Uterus (tissue), 4 donors: ENCODE results near the gene ALOX12. TPM values are rescaled to one million over a fixed set of nuclear protein-coding genes. Genes with fewer than 3 reads are reported as not detected.

Experiments
- DNase-seq, 2 donors: peaks; one replicate each; pipeline ENCODE4 v3.0.0-alpha.2; 2019 to 2020
- H3K27ac ChIP-seq, 2 donors: fragments of 200-600 bp; sonication (generic); 1 replicate in 1 of 2; 2 replicates in 1 of 2; pipeline ENCODE4 v1.5.1; 2016 to 2018
- H3K27me3 ChIP-seq, 2 donors: fragments of 200-600 bp; sonication (generic); one replicate each; pipeline ENCODE4 v1.5.1; 2018 to 2019; ENCODE audit warnings: control low read depth in 1 of 2
- H3K36me3 ChIP-seq, 2 donors: fragments of 200-600 bp; sonication (generic); one replicate each; pipeline ENCODE4 v1.5.1; 2019; ENCODE audit warnings: control low read depth in 1 of 2
- H3K4me1 ChIP-seq, 2 donors: fragments of 200-600 bp; sonication (generic); one replicate each; pipeline ENCODE4 v1.5.1; 2018 to 2019; ENCODE audit warnings: control low read depth in 1 of 2
- H3K4me3 ChIP-seq, 2 donors: fragments of 200-600 bp; sonication (generic); 1 replicate in 1 of 2; 2 replicates in 1 of 2; pipeline ENCODE4 v1.5.1; 2018 to 2019; ENCODE audit warnings: mild to moderate bottlenecking in 1 of 2
- H3K9me3 ChIP-seq, 2 donors: fragments of 200-600 bp; sonication (generic); one replicate each; pipeline ENCODE4 v1.5.1; 2019; ENCODE audit warnings: control low read depth in 1 of 2
- CTCF ChIP-seq, 4 experiments: fragments of 200-600 bp in 2 of 4; fragments of 450-650 bp in 2 of 4; sonication (generic) in 2 of 4; IDR thresholded peaks; one replicate each; pipeline ENCODE4 v1.5.1; 2016 to 2019; ENCODE audit warnings: antibody characterized with exemption in 4 of 4, mild to moderate bottlenecking in 2 of 4, moderate library complexity in 1 of 4
- POLR2A ChIP-seq, 2 donors: fragments of 450-650 bp; IDR thresholded peaks; one replicate each; pipeline ENCODE4 v1.6.1; 2016; ENCODE audit warnings: antibody characterized with exemption in 2 of 2, mild to moderate bottlenecking in 1 of 2, moderate library complexity in 1 of 2
- intact Hi-C: fragments of 100-400 bp; cut with DNase I; formaldehyde crosslinking; loops from one replicate; pipeline ENCODE4 v1.15.1; 2023; ENCODE audit warnings: low total_unique reads
- total RNA-seq, 4 donors: library from RNA; depleted of rRNA in 3 of 4; stranded (reverse); fragments of >200 nt in 3 of 4; gene quantifications; one replicate each; pipeline versions ENCODE4 v1.1.0 to v1.2.4, GENCODE V29; 2014 to 2023
- donor health status: DM: yes; HTN: yes; CAD: no.

Gene ALOX12
- total RNA-seq, 4 donors from 2014 or later, result 0.14 to 0.34 TPM; not detected in 2

- peak; percentile 75 to 79 for DNase-seq
- H3K4me1 ChIP-seq, result peaks cover 4 to 6% of the 10 kb centered on the region in 2 donors
- H3K27me3 ChIP-seq, result peaks cover 0 to 15% of the 10 kb centered on the region in 2 donors
- intact Hi-C loops, result no loop called here
- H3K27ac ChIP-seq, result peak overlapping the region; percentile 73 to 96
- peak overlapping the region; percentile 8 to 10 for H3K4me3 ChIP-seq
- no peaks in the 10 kb centered on the region for H3K36me3 ChIP-seq
- H3K9me3 ChIP-seq, result no peaks in the 10 kb centered on the region
- peak; percentile 92 to 96 (median 94) for TF ChIP-seq CTCF (IDR thresholded peaks at IDR 0.05)
- TF ChIP-seq POLR2A (IDR thresholded peaks at IDR 0.05), result peak in 1 of 2 donors; percentile 28
Observed at GRCh38 chr17:7021993-7022778, 26.3 kb downstream of the ALOX12 start.

GRCh38 chr17:7022781-7023571, 27.1 kb downstream of the ALOX12 start, which contains the start of gene BCL6B:
TSS of gene BCL6B (plus strand) at chr17:7023050. CDS start at chr17:7023672, 622 bp downstream.
- Histone ChIP-seq H3K36me3 (no peaks in the 10 kb centered on the region), H3K9me3 (no peaks in the 10 kb centered on the region), H3K27ac (peak within 1 kb of the TSS; percentile 73 to 96), H3K4me1 (peaks cover 0 to 6% of the 10 kb centered on the region in 2 donors), H3K4me3 (peak within 1 kb of the TSS; percentile 8 to 10), H3K27me3 (peaks cover 0 to 15% of the 10 kb centered on the region in 2 donors)
- TF ChIP-seq CTCF (IDR thresholded peaks at IDR 0.05) (no peak), POLR2A (IDR thresholded peaks at IDR 0.05) (no peak)
- peak; percentile 27 to 38 for DNase-seq
- intact Hi-C loops, result no loop called here

- H3K36me3 ChIP-seq, result no peaks in the 10 kb centered on the region
- TF ChIP-seq CTCF (IDR thresholded peaks at IDR 0.05) (no peak), POLR2A (IDR thresholded peaks at IDR 0.05) (peak; percentile 78 to 79)
- H3K27me3 ChIP-seq, result peaks cover 0 to 15% of the 10 kb centered on the region in 2 donors
- H3K4me1 ChIP-seq, result peaks cover 0 to 6% of the 10 kb centered on the region in 2 donors
- H3K4me3 ChIP-seq, result peak overlapping the region in 1 of 2 donors; percentile 4
- peak; percentile 85 to 89 for DNase-seq
- H3K27ac ChIP-seq, result peak overlapping the region; percentile 73 to 80
- no peaks in the 10 kb centered on the region for H3K9me3 ChIP-seq
- intact Hi-C loops, result no loop called here
Observed at GRCh38 chr17:7023576-7024401, 27.9 kb downstream of the ALOX12 start.

- H3K36me3 ChIP-seq, result no peaks in the 10 kb centered on the region
- no peaks in the 10 kb centered on the region for H3K9me3 ChIP-seq
- peak overlapping the region in 1 of 2 donors; percentile 29 for H3K27ac ChIP-seq
- peaks cover 0 to 6% of the 10 kb centered on the region in 2 donors for H3K4me1 ChIP-seq
- DNase-seq, result no peak
- H3K4me3 ChIP-seq, result no peak overlapping the region
- H3K27me3 ChIP-seq, result peaks cover 0 to 15% of the 10 kb centered on the region in 2 donors
- TF ChIP-seq POLR2A (IDR thresholded peaks at IDR 0.05) (no peak), CTCF (IDR thresholded peaks at IDR 0.05) (no peak)
- intact Hi-C loops, result no loop called here
Observed at GRCh38 chr17:7024402-7024785, 28.5 kb downstream of the ALOX12 start.
